PC-3 (cell line): Measurements from ENCODE around the gene ZEB1. TPM values are rescaled to one million over a fixed set of nuclear protein-coding genes. Genes with fewer than 3 reads are reported as not detected.

Source experiments
- ATAC-seq: fragments of 200-7000 bp; cut with Tn5 transposase; 2 replicates; pipeline ENCODE4 v1.9.1; 2020; ENCODE audit warnings: mild to moderate bottlenecking, moderate library complexity
- BruUV-seq: library from RNA; stranded (reverse); fragments of 400-500 nt; replicated peaks from 2 replicates; lab custom pipeline; 2021; lab: Mats Ljungman, UMichigan
- CTCF ChIA-PET: fragments of 300-600 bp; sonication (Branson Sonifier 250); formaldehyde crosslinking; loops from one replicate; lab custom pipeline; 2022; ENCODE audit warnings: antibody characterized with exemption; lab: Charles Lee
- POLR2A ChIA-PET: fragments of 300-600 bp; sonication (Branson Sonifier 250); formaldehyde crosslinking; loops from one replicate; lab custom pipeline; 2022; ENCODE audit warnings: antibody characterized with exemption; ENCODE audit not compliant: unreplicated experiment; lab: Charles Lee
- DNase-seq: peaks from one replicate; pipeline ENCODE4 v3.0.0-alpha.2; 2015
- H2AFZ ChIP-seq: fragments of 300-600 bp; sonication (generic); 2 replicates; pipeline ENCODE4 v1.6.0; 2016; ENCODE audit warnings: antibody characterized with exemption, low read length
- H3F3A ChIP-seq: fragments of 300-600 bp; sonication (generic); one replicate; pipeline ENCODE4 v1.6.0; 2017; ENCODE audit warnings: antibody characterized with exemption, low read length, control low read depth, mild to moderate bottlenecking; ENCODE audit not compliant: unreplicated experiment
- H3K27ac ChIP-seq: fragments of 300-600 bp; sonication (generic); 2 replicates; pipeline ENCODE4 v1.5.1; 2016; ENCODE audit warnings: mild to moderate bottlenecking, low read length
- H3K27me3 ChIP-seq: fragments of 300-600 bp; sonication (generic); 2 replicates; pipeline ENCODE4 v1.6.1; 2016; ENCODE audit warnings: low read length, mixed read lengths
- H3K36me3 ChIP-seq: fragments of 300-600 bp; sonication (generic); 2 replicates; pipeline ENCODE4 v1.6.1; 2016; ENCODE audit warnings: low read depth, mixed run types, low read length, mixed read lengths
- H3K4me1 ChIP-seq: fragments of 300-600 bp; sonication (generic); 2 replicates; pipeline ENCODE4 v1.5.1; 2016; ENCODE audit warnings: low read length; ENCODE audit not compliant: insufficient read depth
- H3K4me2 ChIP-seq: fragments of 300-600 bp; sonication (generic); 2 replicates; pipeline ENCODE4 v1.6.0; 2016; ENCODE audit warnings: low read length
- H3K4me3 ChIP-seq: fragments of 300-600 bp; sonication (generic); 2 replicates; pipeline ENCODE4 v1.5.1; 2016; ENCODE audit warnings: mild to moderate bottlenecking, low read length, mixed read lengths
- H3K79me2 ChIP-seq: fragments of 300-600 bp; sonication (generic); 2 replicates; pipeline ENCODE4 v1.6.1; 2017; ENCODE audit warnings: low read length, mixed read lengths
- H3K9ac ChIP-seq: fragments of 300-600 bp; sonication (generic); 2 replicates; pipeline ENCODE4 v1.6.0; 2016; ENCODE audit warnings: mild to moderate bottlenecking, low read length
- H3K9me2 ChIP-seq: fragments of 300-600 bp; sonication (generic); replicated peaks from 2 replicates; pipeline ENCODE4 v1.6.1; 2016; ENCODE audit warnings: mixed run types, low read length, mixed read lengths
- H3K9me3 ChIP-seq: fragments of 300-600 bp; sonication (generic); 2 replicates; pipeline ENCODE4 v1.6.1; 2016; ENCODE audit warnings: low read length, mixed read lengths
- H4K20me1 ChIP-seq: fragments of 300-600 bp; sonication (generic); 2 replicates; pipeline ENCODE4 v1.6.1; 2016; ENCODE audit warnings: low read length, mixed read lengths
- EZH2 ChIP-seq: fragments of 300-600 bp; sonication (generic); IDR thresholded peaks from one replicate; pipeline ENCODE4 v1.6.1; 2017; ENCODE audit warnings: antibody characterized with exemption, mild to moderate bottlenecking, low read length; ENCODE audit not compliant: unreplicated experiment
- EZH2phosphoT487 ChIP-seq: fragments of 300-600 bp; sonication (generic); IDR thresholded peaks from 2 replicates; pipeline ENCODE4 v1.6.1; 2018; ENCODE audit warnings: mild to moderate bottlenecking, antibody characterized with exemption, low read length, borderline replicate concordance
- intact Hi-C: fragments of 100-400 bp; cut with micrococcal nuclease; formaldehyde crosslinking; loops from 2 replicates; pipeline ENCODE4 v1.9.0; 2023
- total RNA-seq: library from RNA; depleted of rRNA; stranded (reverse); fragments of >200 nt; gene quantifications from 2 replicates; pipeline ENCODE4 v1.2.3, GENCODE V29; 2014
- TF ChIP-seq, protein P1 (sequence below): fragments of 300-600 bp; sonication (generic); conservative IDR thresholded peaks from 2 replicates; pipeline ENCODE4 v1.5.1; 2017; ENCODE audit warnings: antibody characterized with exemption, low read depth, mild to moderate bottlenecking, low read length

ZEB1 gene
- total RNA-seq, 1 experiment from 2014 or later = 3.9 TPM

DNA sequence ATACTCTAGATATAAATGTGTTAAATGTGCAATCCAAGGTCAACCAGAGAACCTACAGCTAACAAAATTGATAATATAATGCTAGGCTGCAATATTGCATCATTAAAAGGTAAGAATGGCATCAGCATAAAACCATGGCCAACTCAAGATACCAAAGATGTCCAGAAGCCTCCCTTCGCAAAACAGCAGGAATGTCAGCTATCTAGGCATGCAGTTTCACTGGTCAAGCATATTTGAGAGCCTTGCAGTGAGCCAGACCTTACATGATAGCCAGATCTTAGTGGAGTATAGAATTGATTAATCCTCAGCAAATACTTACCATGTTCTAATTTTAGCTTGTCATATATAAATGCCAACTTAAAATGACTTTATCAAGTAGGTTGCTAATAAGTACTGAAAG, 138.8 kb downstream of the ZEB1 start:
- Histone ChIP-seq H3K27ac (no peak overlapping the region), H3K9ac (no peak overlapping the region), H2AFZ (no peak overlapping the region), H3K4me2 (no peak overlapping the region), H3K4me3 (no peak overlapping the region), H3K27me3 (no peaks in the 10 kb centered on the region), H3K9me3 (no peaks in the 10 kb centered on the region), H3K4me1 (no peaks in the 10 kb centered on the region), H3K79me2 (no peaks in the 10 kb centered on the region), H4K20me1 (no peaks in the 10 kb centered on the region), H3F3A (no peaks in the 10 kb centered on the region), H3K36me3 (no peaks in the 10 kb centered on the region), H3K9me2 (no peaks in the 10 kb centered on the region)
- BruUV-seq = no TSS peak
- TF ChIP-seq, protein P1, sequence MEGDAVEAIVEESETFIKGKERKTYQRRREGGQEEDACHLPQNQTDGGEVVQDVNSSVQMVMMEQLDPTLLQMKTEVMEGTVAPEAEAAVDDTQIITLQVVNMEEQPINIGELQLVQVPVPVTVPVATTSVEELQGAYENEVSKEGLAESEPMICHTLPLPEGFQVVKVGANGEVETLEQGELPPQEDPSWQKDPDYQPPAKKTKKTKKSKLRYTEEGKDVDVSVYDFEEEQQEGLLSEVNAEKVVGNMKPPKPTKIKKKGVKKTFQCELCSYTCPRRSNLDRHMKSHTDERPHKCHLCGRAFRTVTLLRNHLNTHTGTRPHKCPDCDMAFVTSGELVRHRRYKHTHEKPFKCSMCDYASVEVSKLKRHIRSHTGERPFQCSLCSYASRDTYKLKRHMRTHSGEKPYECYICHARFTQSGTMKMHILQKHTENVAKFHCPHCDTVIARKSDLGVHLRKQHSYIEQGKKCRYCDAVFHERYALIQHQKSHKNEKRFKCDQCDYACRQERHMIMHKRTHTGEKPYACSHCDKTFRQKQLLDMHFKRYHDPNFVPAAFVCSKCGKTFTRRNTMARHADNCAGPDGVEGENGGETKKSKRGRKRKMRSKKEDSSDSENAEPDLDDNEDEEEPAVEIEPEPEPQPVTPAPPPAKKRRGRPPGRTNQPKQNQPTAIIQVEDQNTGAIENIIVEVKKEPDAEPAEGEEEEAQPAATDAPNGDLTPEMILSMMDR = no peak
- no peak for TF ChIP-seq EZH2phosphoT487
- TF ChIP-seq EZH2 = no peak
- DNase-seq (no peak), ATAC-seq (no peak)
- intact Hi-C loops = no loop called here
- ChIA-PET CTCF (no interaction called here), POLR2A (no interaction called here)

GRCh38 chr10:31458974-31459373, 140.0 kb downstream of the ZEB1 start:
- ChIA-PET CTCF (no interaction called here), POLR2A (no interaction called here)
- Histone ChIP-seq H3K9me2 (no peaks in the 10 kb centered on the region), H3K9me3 (no peaks in the 10 kb centered on the region), H4K20me1 (no peaks in the 10 kb centered on the region), H3K27ac (no peak overlapping the region), H3K4me2 (no peak overlapping the region), H3K36me3 (peaks cover 5% of the 10 kb centered on the region; the same call in 1 of the 2 replicates), H3F3A (no peaks in the 10 kb centered on the region), H3K27me3 (no peaks in the 10 kb centered on the region), H3K4me1 (no peaks in the 10 kb centered on the region), H3K9ac (no peak overlapping the region), H3K79me2 (no peaks in the 10 kb centered on the region), H2AFZ (no peak overlapping the region), H3K4me3 (no peak overlapping the region)
- TF ChIP-seq EZH2 (no peak), EZH2phosphoT487 (no peak)
- TF ChIP-seq, protein P1 = no peak
- intact Hi-C loops = no loop called here
- DNase-seq (no peak), ATAC-seq (no peak)
- BruUV-seq = no TSS peak

GRCh38 chr10:31460242-31460641, 141.2 kb downstream of the ZEB1 start:
- ChIA-PET CTCF (interaction anchor here (0.6 kb wide), 1 partner anchor 240 kb away, joined by 5 read pairs; no protein-coding TSS in a partner anchor), POLR2A (no interaction called here)
- Histone ChIP-seq H3K4me2 (no peak overlapping the region), H3K79me2 (no peaks in the 10 kb centered on the region), H3F3A (no peaks in the 10 kb centered on the region), H3K4me1 (no peaks in the 10 kb centered on the region), H3K27me3 (no peaks in the 10 kb centered on the region), H3K9ac (no peak overlapping the region), H3K36me3 (peaks cover 11% of the 10 kb centered on the region), H3K9me3 (no peaks in the 10 kb centered on the region), H3K9me2 (no peaks in the 10 kb centered on the region), H4K20me1 (no peaks in the 10 kb centered on the region), H2AFZ (no peak overlapping the region), H3K4me3 (no peak overlapping the region), H3K27ac (no peak overlapping the region)
- intact Hi-C loops = no loop called here
- BruUV-seq = no TSS peak
- TF ChIP-seq EZH2 (no peak), EZH2phosphoT487 (no peak)
- TF ChIP-seq, protein P1 = no peak
- ATAC-seq (no peak), DNase-seq (no peak)
